CD14-positive monocyte (primary cell): ENCODE measurements around the gene VPS18. TPM values are rescaled to one million over a fixed set of nuclear protein-coding genes. Genes with fewer than 3 reads are reported as not detected.
A peak's percentile ranks its signal among the peaks of the same experiment; 100 is the strongest.

Experiments
- DNase-seq, 3 donors: peaks; one replicate each; pipeline ENCODE4 v3.0.0-alpha.2; 2011 to 2022
- H2AFZ ChIP-seq: 2 replicates; pipeline ENCODE4 v1.6.0; 2012; ENCODE audit warnings: mild to moderate bottlenecking, low read depth, low read length, inconsistent platforms; ENCODE audit not compliant: insufficient read depth, poor library complexity, severe bottlenecking
- H3K27ac ChIP-seq, 2 donors: 1 replicate in 1 of 2; 2 replicates in 1 of 2; pipeline ENCODE4 v1.5.1; 2012 to 2013; ENCODE audit warnings: low read length in 2 of 2, control low read depth in 1 of 2, inconsistent platforms in 1 of 2, low read depth in 1 of 2, mild to moderate bottlenecking in 1 of 2
- H3K27me3 ChIP-seq, 2 donors: one replicate each; pipeline versions ENCODE4 v1.6.0 to v1.6.1; 2011 to 2013; ENCODE audit warnings: low read length in 2 of 2; ENCODE audit not compliant: control insufficient read depth in 2 of 2, insufficient read depth in 2 of 2
- H3K36me3 ChIP-seq, 2 donors: replicated peaks in 1 of 2; 1 replicate in 1 of 2; 2 replicates in 1 of 2; pipeline versions ENCODE4 v1.5.1 to v1.6.1; 2012 to 2013; ENCODE audit warnings: low read length in 2 of 2, control low read depth in 1 of 2, inconsistent platforms in 1 of 2, mild to moderate bottlenecking in 1 of 2; ENCODE audit not compliant: insufficient read depth in 2 of 2, control insufficient read depth in 1 of 2
- H3K4me1 ChIP-seq, 2 donors: 1 replicate in 1 of 2; 2 replicates in 1 of 2; pipeline versions ENCODE4 v1.5.1 to v1.6.1; 2012 to 2013; ENCODE audit warnings: low read length in 2 of 2, control low read depth in 1 of 2, inconsistent platforms in 1 of 2, mild to moderate bottlenecking in 1 of 2, moderate library complexity in 1 of 2; ENCODE audit not compliant: insufficient read depth in 2 of 2, control insufficient read depth in 1 of 2
- H3K4me2 ChIP-seq: replicated peaks from 2 replicates; pipeline ENCODE3; 2012; ENCODE audit warnings: low read length, moderate library complexity, mild to moderate bottlenecking; ENCODE audit not compliant: poor library complexity, severe bottlenecking; ENCODE audit errors: extremely low read depth
- H3K4me3 ChIP-seq, 3 experiments: fragments of 200-600 bp in 1 of 3; sonication (generic) in 1 of 3; replicated peaks in 1 of 3; 1 replicate in 2 of 3; 2 replicates in 1 of 3; pipeline ENCODE4 v1.5.1; 2011 to 2013; ENCODE audit warnings: low read length in 3 of 3, mild to moderate bottlenecking in 3 of 3, control low read depth in 2 of 3, low read depth in 2 of 3, inconsistent platforms in 1 of 3, moderate library complexity in 1 of 3
- H3K79me2 ChIP-seq: 2 replicates; pipeline ENCODE4 v1.6.0; 2012; ENCODE audit warnings: mild to moderate bottlenecking, control low read depth, inconsistent platforms, low read length, moderate library complexity; ENCODE audit not compliant: insufficient read depth
- H3K9ac ChIP-seq: 2 replicates; pipeline ENCODE4 v1.6.0; 2017; ENCODE audit warnings: low read length, mild to moderate bottlenecking; ENCODE audit not compliant: insufficient read depth, poor library complexity, severe bottlenecking
- H3K9me3 ChIP-seq, 2 donors: replicated peaks in 1 of 2; 1 replicate in 1 of 2; 2 replicates in 1 of 2; pipeline versions ENCODE4 v1.5.1 to v1.6.1; 2012 to 2013; ENCODE audit warnings: low read length in 2 of 2, control low read depth in 1 of 2; ENCODE audit not compliant: control insufficient read depth in 1 of 2, insufficient read depth in 1 of 2
- H4K20me1 ChIP-seq: 2 replicates; pipeline ENCODE4 v1.6.0; 2012; ENCODE audit warnings: mild to moderate bottlenecking, low read length, control low read depth, moderate library complexity; ENCODE audit not compliant: insufficient read depth
- H3K27ac Mint-ChIP-seq, 7 donors: one replicate each; pipeline ENCODE4 v1.8.0; 2020; ENCODE audit warnings: mild to moderate bottlenecking in 7 of 7, mixed read lengths in 7 of 7, moderate library complexity in 6 of 7, inconsistent platforms in 2 of 7
- H3K27me3 Mint-ChIP-seq, 3 donors: one replicate each; pipeline ENCODE4 v1.8.0; 2021 to 2022; ENCODE audit warnings: low read depth in 3 of 3, mild to moderate bottlenecking in 3 of 3, mixed read lengths in 3 of 3, moderate library complexity in 3 of 3, inconsistent platforms in 1 of 3
- H3K36me3 Mint-ChIP-seq, 2 donors: one replicate each; pipeline ENCODE4 v1.8.0; 2020; ENCODE audit warnings: mixed read lengths in 2 of 2, inconsistent platforms in 1 of 2, mild to moderate bottlenecking in 1 of 2
- H3K4me1 Mint-ChIP-seq: one replicate; pipeline ENCODE4 v1.8.0; 2020; ENCODE audit warnings: mild to moderate bottlenecking, mixed read lengths
- H3K4me3 Mint-ChIP-seq, 2 donors: one replicate each; pipeline ENCODE4 v1.8.0; 2020; ENCODE audit warnings: mild to moderate bottlenecking in 2 of 2, mixed read lengths in 2 of 2, moderate library complexity in 1 of 2
- H3K9me3 Mint-ChIP-seq, 7 donors: one replicate each; pipeline ENCODE4 v1.8.0; 2020 to 2022; ENCODE audit warnings: mixed read lengths in 7 of 7, mild to moderate bottlenecking in 6 of 7, moderate library complexity in 6 of 7, inconsistent platforms in 2 of 7
- WGBS: methylation state at CpG from one replicate; pipeline ENCODE4 v1.1.5; 2013; ENCODE audit warnings: missing lambda C conversion rate; ENCODE audit not compliant: insufficient coverage; 5-methylcytosine and 5-hydroxymethylcytosine counted together
- intact Hi-C, 2 donors: fragments of 100-400 bp; cut with micrococcal nuclease; formaldehyde crosslinking; loops; one replicate each; pipeline versions ENCODE4 v1.15.0 to v1.15.1; 2023
- polyA plus RNA-seq, 3 donors: library from polyadenylated mRNA; depleted of rRNA in 1 of 3; unstranded in 2 of 3; stranded (reverse) in 1 of 3; fragments of 300-500 nt in 2 of 3; fragments of >200 nt in 1 of 3; fragmentation: Illumina TruSeq in 2 of 3; gene quantifications; 1 replicate in 2 of 3; 2 replicates in 1 of 3; pipeline ENCODE4 v1.2.3, GENCODE V29; 2012 to 2021
- TF ChIP-seq, protein P1 (sequence below): fragments of 200-600 bp; IDR thresholded peaks from one replicate; pipeline ENCODE4 v1.8.0; 2022; ENCODE audit warnings: antibody characterized with exemption, mild to moderate bottlenecking

Gene VPS18
- polyA plus RNA-seq, 3 donors: 12.1 to 22.8 (median 21.8) TPM

- no peak for DNase-seq
- no peaks in the 10 kb centered on the region for H3K9me3 ChIP-seq
- Mint-ChIP-seq H3K27me3 (peaks cover 9 to 12% (median 10%) of the 10 kb centered on the region in 3 donors), H3K36me3 (no peaks in the 10 kb centered on the region), H3K4me3 (peak overlapping the region in 1 of 2 donors; percentile 43), H3K27ac (no peak overlapping the region), H3K9me3 (no peaks in the 10 kb centered on the region), H3K4me1 (peaks cover 17% of the 10 kb centered on the region)
- TF ChIP-seq, protein P1, sequence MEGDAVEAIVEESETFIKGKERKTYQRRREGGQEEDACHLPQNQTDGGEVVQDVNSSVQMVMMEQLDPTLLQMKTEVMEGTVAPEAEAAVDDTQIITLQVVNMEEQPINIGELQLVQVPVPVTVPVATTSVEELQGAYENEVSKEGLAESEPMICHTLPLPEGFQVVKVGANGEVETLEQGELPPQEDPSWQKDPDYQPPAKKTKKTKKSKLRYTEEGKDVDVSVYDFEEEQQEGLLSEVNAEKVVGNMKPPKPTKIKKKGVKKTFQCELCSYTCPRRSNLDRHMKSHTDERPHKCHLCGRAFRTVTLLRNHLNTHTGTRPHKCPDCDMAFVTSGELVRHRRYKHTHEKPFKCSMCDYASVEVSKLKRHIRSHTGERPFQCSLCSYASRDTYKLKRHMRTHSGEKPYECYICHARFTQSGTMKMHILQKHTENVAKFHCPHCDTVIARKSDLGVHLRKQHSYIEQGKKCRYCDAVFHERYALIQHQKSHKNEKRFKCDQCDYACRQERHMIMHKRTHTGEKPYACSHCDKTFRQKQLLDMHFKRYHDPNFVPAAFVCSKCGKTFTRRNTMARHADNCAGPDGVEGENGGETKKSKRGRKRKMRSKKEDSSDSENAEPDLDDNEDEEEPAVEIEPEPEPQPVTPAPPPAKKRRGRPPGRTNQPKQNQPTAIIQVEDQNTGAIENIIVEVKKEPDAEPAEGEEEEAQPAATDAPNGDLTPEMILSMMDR: no peak
- WGBS: 52% methylated on average over 17 of the region's 21 CpGs
- H3K27me3 ChIP-seq: peaks cover 0 to 4% of the 10 kb centered on the region in 2 donors
- peaks cover 15 to 16% of the 10 kb centered on the region in 2 donors for H3K4me1 ChIP-seq
- no peaks in the 10 kb centered on the region for H3K36me3 ChIP-seq
- H3K27ac ChIP-seq: no peak overlapping the region
- no peak overlapping the region for H3K4me2 ChIP-seq
- no peak overlapping the region for H3K9ac ChIP-seq
- no peaks in the 10 kb centered on the region for H4K20me1 ChIP-seq
- H3K79me2 ChIP-seq: no peaks in the 10 kb centered on the region
- peak overlapping the region; percentile 11 for H2AFZ ChIP-seq
- no peak overlapping the region for H3K4me3 ChIP-seq
- intact Hi-C loops: loop anchor here in 1 of 2 donors (10.0 kb wide), 1 partner anchor 76 kb away; no protein-coding TSS in a partner anchor
Observed at GRCh38 chr15:40948706-40949473, 54.6 kb downstream of the VPS18 start.

DNA sequence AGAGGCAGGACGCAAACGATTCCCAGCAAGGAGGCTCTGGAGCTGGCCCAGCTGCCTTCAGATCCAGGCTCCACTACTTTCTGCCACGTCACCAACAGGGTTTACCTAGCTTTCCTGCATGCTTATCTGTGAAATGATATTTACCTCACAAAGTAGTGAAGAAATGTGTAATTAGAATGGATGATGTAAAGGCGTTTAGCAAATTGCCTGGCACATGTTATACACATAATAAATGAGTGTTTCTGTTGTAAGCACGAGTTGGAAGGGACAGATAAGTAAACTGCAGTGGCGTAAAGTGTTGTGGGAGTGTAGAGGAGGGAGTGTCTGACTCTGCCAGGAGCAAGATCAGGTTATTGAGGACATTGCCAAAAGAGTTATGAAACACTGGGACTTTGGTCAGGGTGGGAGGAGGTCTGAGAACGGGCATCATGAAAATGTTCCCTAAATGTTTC is 55.5 kb downstream of the VPS18 start:
- Mint-ChIP-seq H3K4me3 (no peak overlapping the region), H3K27ac (no peak overlapping the region), H3K4me1 (peaks cover 22% of the 10 kb centered on the region), H3K27me3 (peaks cover 16 to 20% (median 17%) of the 10 kb centered on the region in 3 donors), H3K9me3 (no peaks in the 10 kb centered on the region), H3K36me3 (no peaks in the 10 kb centered on the region)
- H2AFZ ChIP-seq: no peak overlapping the region
- TF ChIP-seq, protein P1: no peak
- intact Hi-C loops: loop anchor here in 1 of 2 donors (10.0 kb wide), 1 partner anchor 75 kb away; no protein-coding TSS in a partner anchor
- WGBS: 62% methylated on average over 3 of the region's 7 CpGs
- H3K4me3 ChIP-seq: no peak overlapping the region
- peaks cover 16 to 19% of the 10 kb centered on the region in 2 donors for H3K4me1 ChIP-seq
- peaks cover 0 to 9% of the 10 kb centered on the region in 2 donors for H3K27me3 ChIP-seq
- H4K20me1 ChIP-seq: no peaks in the 10 kb centered on the region
- no peak for DNase-seq
- no peaks in the 10 kb centered on the region for H3K9me3 ChIP-seq
- no peak overlapping the region for H3K4me2 ChIP-seq
- no peaks in the 10 kb centered on the region for H3K36me3 ChIP-seq
- H3K27ac ChIP-seq: no peak overlapping the region
- no peaks in the 10 kb centered on the region for H3K79me2 ChIP-seq
- no peak overlapping the region for H3K9ac ChIP-seq
